NCI-H345 (cell line): ENCODE data around the gene TSR3.

ENCODE experiments used
- DNase-seq: peaks from one replicate; lab custom pipeline; 2025; lab: John Stamatoyannopoulos, UW

TSR3 gene

GRCh38 chr16:1308036-1308976 lies 43.4 kb downstream of the TSR3 start:
- no peak for DNase-seq

- no peak for DNase-seq
These were observed 45.3 kb downstream of the TSR3 start for GRCh38 chr16:1306334-1306733.

GRCh38 chr16:1305823-1306222 lies 45.9 kb downstream of the TSR3 start:
- no peak for DNase-seq

- no peak for DNase-seq
These were observed 50.1 kb downstream of the TSR3 start for GRCh38 chr16:1301562-1301961.

GRCh38 chr16:1300664-1301476 lies 50.8 kb downstream of the TSR3 start:
- peak; percentile 28 for DNase-seq

GRCh38 chr16:1299868-1300203 lies 51.8 kb downstream of the TSR3 start:
- no peak for DNase-seq
